Measurements from ENCODE around the gene SOX6.
A peak's percentile ranks its signal among the peaks of the same experiment; 100 is the strongest.

The SOX6 gene

GRCh38 chr11:16185042-16185441 is 171.3 kb downstream of the SOX6 start:
- no peak for DNase-seq

- peak; percentile 78 for DNase-seq
Measured at GRCh38 chr11:16184588-16184987, 171.8 kb downstream of the SOX6 start.

DNA sequence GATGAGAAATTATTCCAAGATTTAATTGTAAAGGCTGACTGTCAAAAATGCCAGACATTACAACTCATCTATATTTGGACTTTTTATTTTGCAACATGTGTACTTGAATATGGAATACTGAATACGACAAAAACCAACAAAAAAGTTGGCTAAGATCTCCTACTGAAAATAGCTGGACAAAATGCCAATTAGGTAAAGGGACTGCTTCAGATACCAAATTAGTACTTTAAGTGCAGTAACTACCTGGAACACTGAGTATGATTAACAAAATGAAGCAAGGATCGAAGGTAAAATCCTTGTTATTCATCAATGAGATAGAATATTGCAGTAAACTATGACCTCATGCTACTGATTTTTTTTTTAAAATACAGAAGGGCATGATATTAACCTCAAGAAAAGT is 173.8 kb downstream of the SOX6 start:
- DNase-seq: no peak

DNA sequence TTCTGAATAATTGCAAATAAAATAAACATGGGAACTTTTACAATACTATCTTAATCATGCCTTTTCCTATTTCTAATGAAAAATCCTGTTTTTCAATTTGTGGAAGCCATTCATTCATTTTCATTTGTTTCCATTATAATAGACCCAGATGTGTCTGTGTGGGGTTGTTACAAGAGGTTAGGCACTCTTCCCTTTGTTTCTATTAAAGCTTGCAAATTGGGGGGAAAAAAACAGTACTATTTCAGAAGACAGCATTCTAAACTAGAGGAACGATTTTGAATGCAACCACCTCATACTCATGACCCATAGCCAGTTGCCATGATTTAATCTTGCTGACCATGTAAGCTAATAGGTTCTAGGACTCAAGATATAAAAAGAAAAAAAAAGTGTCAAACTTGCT is 175.5 kb downstream of the SOX6 start:
- DNase-seq: no peak

- DNase-seq: peak; percentile 85
Measured at GRCh38 chr11:16179676-16180075, 176.7 kb downstream of the SOX6 start.

DNA sequence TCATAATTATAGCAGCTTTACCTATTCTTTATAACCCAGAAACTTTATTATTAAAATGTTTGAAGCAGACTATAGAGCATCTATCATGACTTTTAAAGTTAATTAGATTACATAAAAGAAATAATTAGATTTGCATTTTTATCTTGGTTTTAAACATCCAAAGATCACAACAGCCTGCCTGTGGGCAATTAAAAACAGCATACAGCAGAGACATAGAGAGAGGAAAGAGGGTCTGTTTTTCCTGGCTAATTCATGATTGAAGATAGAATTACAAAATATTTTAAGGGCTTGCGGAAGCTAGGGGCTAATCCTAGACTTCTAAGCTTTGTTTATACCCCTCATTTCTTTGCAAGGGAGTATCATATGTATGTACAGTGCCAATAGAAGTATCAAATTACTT is 178.1 kb downstream of the SOX6 start:
- no peak for DNase-seq

- DNase-seq: no peak
Measured at GRCh38 chr11:16177688-16178087, 178.7 kb downstream of the SOX6 start.

- no peak for DNase-seq
Measured at GRCh38 chr11:16173798-16174197, 182.5 kb downstream of the SOX6 start.

- DNase-seq: no peak
Measured at GRCh38 chr11:16171882-16172281, 184.5 kb downstream of the SOX6 start.

- peak; percentile 87 for DNase-seq
Measured at GRCh38 chr11:16169956-16170847, 186.1 kb downstream of the SOX6 start.

DNA sequence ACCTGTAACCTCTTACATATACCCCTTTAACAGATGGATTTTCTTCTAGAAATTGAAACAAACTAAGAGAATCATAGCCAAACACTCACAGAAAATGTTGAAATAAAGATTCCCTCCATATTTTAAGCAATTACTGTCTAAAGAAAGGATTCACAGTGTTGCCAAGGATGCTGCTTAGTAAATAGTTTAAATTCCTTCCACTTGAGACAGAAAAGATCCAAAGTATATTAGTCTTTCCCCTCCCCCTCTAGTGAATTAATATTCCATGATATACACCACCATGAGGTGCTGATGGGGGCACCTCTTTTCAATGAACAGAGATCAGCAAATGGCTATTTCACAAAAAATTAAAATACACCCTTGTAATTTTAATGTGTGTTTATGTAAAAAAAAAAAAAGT is 186.8 kb downstream of the SOX6 start:
- DNase-seq: peak; percentile 78

- no peak for DNase-seq
Measured at GRCh38 chr11:16167706-16168487, 188.4 kb downstream of the SOX6 start.

- DNase-seq: peak; percentile 49
Measured at GRCh38 chr11:16166571-16166970, 189.8 kb downstream of the SOX6 start.

DNA sequence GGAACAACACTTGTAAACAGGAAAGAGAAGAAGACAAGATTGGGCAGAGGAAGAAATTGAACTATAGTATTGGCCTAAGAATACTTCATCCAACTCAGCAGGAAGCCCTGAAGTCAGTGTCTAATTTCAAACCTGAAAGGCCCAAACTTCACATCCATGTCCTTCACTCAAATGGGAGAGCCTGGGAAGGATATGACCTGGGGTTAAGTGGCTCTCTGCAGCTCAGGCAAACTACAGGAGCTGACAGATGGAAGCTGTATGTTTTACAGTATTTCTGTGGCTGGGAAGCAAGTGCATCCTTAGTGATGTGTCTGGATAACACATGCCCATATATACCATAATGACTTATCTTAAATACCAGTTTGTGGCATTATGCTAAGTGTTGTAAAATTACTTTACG is 196.2 kb downstream of the SOX6 start:
- DNase-seq: no peak

- DNase-seq: no peak
Measured at GRCh38 chr11:16158426-16158994, 197.8 kb downstream of the SOX6 start.

DNA sequence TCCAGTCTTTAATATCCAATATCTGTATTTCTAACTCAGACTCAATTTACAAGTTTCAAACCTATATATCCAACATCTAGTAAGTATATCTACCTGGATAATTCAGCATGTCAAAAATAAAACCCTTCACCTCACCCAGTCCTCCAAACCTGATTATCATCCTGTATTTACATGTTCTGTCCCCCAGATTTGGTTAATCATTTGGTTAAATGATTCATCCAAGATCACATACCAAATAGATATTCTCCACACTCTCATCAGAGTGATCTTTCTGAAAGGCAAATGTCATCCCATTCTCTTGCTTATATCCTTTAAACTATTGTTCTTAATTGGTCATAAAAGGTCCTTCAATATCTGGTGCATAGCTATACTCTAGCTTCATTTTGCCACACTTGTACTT is 199.0 kb downstream of the SOX6 start:
- DNase-seq: no peak

DNA sequence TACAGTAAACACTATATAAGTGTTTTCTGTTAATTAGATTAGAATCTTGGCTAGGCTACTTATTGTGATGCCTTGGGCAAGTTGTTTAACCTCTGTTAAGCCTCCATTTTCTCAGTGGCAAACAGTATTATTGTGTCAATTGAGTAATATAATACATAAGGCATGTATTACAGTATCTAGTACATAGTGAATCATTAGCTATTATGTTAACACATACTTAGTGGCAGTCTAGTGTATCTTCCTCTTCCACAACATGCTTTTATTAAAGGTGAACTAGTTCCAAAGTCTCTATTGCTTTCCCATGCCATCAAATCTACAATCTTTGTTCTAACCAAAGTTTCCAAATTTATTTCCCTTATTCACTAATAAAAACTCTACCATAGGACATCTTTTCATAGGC is 200.9 kb downstream of the SOX6 start:
- DNase-seq: no peak

DNA sequence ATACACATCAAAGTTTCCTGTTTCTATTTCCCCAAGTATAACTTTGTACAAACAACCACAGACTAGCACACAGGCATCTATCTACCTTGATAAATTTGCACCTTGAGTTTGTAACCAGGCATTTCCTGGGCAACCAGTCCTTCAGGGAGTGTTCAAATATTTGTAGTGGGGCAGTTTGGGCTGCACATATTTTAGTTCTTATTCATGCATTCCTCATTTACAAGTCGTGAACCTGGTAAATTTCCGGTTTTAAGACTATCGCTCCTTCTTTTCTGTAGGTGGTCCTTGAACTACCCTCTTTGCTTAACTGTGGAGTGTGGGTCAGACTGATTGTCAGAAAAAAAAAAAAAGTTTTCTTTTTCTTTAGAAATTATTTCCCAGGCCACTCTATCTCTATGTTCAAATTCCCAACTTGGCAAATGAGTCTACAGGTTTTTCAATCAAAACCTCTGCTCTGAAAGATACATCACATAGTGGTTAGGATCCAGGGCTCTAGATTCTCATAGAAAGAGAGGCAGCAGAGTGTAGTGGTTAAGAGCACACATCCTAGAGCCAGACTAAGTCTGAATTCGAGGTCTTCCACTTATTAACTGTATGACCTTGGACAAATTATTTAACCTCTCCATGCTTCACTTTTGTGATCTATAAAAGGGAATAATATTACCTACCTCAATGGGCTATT is 201.5 kb downstream of the SOX6 start:
- DNase-seq: peak; percentile 11

DNA sequence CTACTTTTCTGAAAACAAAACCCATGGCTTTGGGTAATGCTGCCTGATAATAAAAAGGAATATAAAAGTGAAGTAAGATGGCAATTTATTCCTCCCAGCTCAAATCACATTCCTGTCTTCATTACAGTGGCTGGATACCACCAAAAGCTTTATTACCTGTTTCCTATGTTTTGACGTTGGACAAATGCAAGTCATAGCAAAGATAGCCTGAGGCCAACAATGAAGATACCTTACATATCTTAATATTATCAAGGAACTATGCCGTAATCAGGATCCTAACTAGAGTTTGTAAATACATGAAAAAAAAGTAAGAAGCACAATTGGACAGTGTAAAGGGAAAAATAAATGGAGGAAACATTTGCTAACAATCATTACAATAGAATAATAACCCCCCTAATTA is 202.4 kb downstream of the SOX6 start:
- DNase-seq: no peak

- DNase-seq: no peak
Measured at GRCh38 chr11:16151138-16151537, 205.2 kb downstream of the SOX6 start.

- no peak for DNase-seq
Measured at GRCh38 chr11:16149476-16149875, 206.9 kb downstream of the SOX6 start.

DNA sequence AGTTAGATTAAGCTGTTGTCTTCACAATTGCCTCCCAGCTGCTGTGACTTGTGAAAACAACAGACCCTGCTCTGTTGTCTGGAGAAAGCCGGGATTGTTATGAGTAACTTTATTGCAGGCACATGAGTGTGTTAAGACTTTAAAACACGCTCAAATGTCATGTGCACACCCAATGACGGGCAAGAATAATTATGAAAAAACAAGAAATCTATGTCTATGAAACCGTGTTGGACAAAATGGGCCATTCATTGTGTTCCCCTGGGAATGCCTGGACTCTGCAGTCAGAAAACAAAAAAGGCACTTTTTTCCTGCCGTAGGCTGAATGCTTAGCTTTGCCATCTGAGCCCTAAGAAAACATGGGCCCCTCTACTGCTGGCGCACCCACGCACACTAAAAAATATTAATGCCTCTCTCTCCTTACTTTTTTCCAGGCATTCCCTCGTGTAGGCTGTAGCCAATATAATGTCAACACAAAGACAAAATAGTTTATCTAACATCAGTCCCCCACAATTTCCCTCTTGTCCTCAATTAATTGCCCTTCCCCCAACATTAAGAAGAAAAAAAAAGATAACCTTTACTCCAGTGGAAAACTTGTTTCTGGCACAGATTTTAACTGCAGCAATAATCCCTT is 207.9 kb downstream of the SOX6 start:
- DNase-seq: peak; percentile 2
